AG04450 (cell line): Measurements from ENCODE around the gene ADPRHL1. TPM values are rescaled to one million over a fixed set of nuclear protein-coding genes. Genes with fewer than 3 reads are reported as not detected.

Experiments
- CTCF ChIA-PET: fragments of 300-600, 350-600 bp; formaldehyde crosslinking; extraction: SDS; loops from one replicate; lab custom pipeline; 2022; ENCODE audit warnings: antibody characterized with exemption, inconsistent platforms; lab: Charles Lee
- POLR2A ChIA-PET: fragments of 350-600 bp; formaldehyde crosslinking; extraction: SDS; loops from one replicate; lab custom pipeline; 2021; ENCODE audit warnings: antibody characterized with exemption, inconsistent platforms; lab: Yijun Ruan, JAX
- DNase-seq: peaks from one replicate; pipeline ENCODE4 v3.0.0-alpha.2; 2011; ENCODE audit warnings: low read depth, low spot score
- H3K27ac ChIP-seq: one replicate; pipeline ENCODE4 v1.5.1; 2012; ENCODE audit warnings: low read depth, low read length, control low read depth
- H3K27me3 ChIP-seq: one replicate; pipeline ENCODE4 v1.6.0; 2012; ENCODE audit warnings: low read length; ENCODE audit not compliant: control insufficient read depth, insufficient read depth
- H3K4me3 ChIP-seq: 2 replicates; pipeline ENCODE4 v1.5.1; 2011; ENCODE audit warnings: mild to moderate bottlenecking, low read depth, low read length, control low read depth
- H3K9me3 ChIP-seq: 2 replicates; pipeline ENCODE4 v1.5.1; 2012; ENCODE audit warnings: low read length; ENCODE audit not compliant: control insufficient read depth, insufficient read depth
- polyA plus RNA-seq: library from polyadenylated mRNA; depleted of rRNA; stranded (reverse); fragments of >200 nt; gene quantifications from 2 replicates; pipeline ENCODE4 v1.2.3, GENCODE V29; 2011
- TF ChIP-seq, protein P1 (sequence below): IDR thresholded peaks from 2 replicates; pipeline ENCODE4 v1.5.1; 2011; ENCODE audit warnings: low read depth, low read length, control low read depth, inconsistent platforms

ADPRHL1 gene
- polyA plus RNA-seq, 1 experiment: 0.35 TPM

DNA sequence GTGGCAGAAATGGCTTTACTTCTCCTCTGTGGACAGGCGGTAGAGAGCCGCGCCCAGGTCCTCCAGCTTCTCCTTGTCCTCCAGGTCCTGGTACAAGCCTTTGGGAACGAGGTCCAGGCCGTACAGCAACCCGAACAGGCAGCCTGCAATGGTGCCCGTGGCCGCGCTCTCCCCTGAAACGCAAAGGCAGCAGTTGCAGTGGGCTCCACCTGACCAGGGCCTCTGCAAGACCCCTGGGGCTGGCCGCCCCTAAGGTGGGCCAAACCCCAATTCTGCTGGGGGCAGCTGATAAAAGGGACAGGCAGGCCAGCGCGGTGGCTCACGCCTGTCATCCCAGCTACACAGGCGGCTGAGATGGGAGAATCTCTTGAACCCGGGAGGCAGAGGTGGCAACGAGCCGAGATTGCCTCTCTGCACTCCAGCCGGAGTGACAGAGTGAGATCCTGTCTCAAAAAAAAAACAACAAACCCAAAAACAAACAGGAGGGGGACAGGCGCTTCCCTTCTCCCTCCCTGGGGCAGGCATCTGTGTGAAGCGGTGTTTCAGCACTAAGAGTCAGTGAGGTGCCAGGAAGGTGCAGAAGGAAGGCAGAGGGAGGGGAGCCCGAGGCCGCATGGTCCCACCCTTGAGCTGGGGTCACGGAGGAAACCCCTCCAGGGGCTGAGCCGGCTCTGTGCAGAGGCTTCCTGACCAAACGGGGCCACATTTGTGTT is 30.3 kb downstream of the ADPRHL1 start:
- POLR2A ChIA-PET: no interaction called here
- CTCF ChIA-PET: no interaction called here

GRCh38 chr13:113421673-113422270 is 31.5 kb downstream of the ADPRHL1 start:
- Histone ChIP-seq H3K9me3 (peaks cover 4% of the 10 kb centered on the region; the same call in 1 of the 2 replicates), H3K27me3 (peaks cover 5% of the 10 kb centered on the region), H3K27ac (peak overlapping the region; percentile 39), H3K4me3 (no peak overlapping the region)
- ChIA-PET POLR2A (no interaction called here), CTCF (no interaction called here)
- DNase-seq: peak; percentile 13
- TF ChIP-seq, protein P1, sequence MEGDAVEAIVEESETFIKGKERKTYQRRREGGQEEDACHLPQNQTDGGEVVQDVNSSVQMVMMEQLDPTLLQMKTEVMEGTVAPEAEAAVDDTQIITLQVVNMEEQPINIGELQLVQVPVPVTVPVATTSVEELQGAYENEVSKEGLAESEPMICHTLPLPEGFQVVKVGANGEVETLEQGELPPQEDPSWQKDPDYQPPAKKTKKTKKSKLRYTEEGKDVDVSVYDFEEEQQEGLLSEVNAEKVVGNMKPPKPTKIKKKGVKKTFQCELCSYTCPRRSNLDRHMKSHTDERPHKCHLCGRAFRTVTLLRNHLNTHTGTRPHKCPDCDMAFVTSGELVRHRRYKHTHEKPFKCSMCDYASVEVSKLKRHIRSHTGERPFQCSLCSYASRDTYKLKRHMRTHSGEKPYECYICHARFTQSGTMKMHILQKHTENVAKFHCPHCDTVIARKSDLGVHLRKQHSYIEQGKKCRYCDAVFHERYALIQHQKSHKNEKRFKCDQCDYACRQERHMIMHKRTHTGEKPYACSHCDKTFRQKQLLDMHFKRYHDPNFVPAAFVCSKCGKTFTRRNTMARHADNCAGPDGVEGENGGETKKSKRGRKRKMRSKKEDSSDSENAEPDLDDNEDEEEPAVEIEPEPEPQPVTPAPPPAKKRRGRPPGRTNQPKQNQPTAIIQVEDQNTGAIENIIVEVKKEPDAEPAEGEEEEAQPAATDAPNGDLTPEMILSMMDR: no peak

More for the DNA sequence above, 30.3 kb downstream of the ADPRHL1 start:
- Histone ChIP-seq H3K9me3 (peaks cover 4% of the 10 kb centered on the region; the same call in 1 of the 2 replicates), H3K27ac (no peak overlapping the region), H3K4me3 (no peak overlapping the region), H3K27me3 (no peaks in the 10 kb centered on the region)
- DNase-seq: no peak
- TF ChIP-seq, protein P1: no peak

DNA sequence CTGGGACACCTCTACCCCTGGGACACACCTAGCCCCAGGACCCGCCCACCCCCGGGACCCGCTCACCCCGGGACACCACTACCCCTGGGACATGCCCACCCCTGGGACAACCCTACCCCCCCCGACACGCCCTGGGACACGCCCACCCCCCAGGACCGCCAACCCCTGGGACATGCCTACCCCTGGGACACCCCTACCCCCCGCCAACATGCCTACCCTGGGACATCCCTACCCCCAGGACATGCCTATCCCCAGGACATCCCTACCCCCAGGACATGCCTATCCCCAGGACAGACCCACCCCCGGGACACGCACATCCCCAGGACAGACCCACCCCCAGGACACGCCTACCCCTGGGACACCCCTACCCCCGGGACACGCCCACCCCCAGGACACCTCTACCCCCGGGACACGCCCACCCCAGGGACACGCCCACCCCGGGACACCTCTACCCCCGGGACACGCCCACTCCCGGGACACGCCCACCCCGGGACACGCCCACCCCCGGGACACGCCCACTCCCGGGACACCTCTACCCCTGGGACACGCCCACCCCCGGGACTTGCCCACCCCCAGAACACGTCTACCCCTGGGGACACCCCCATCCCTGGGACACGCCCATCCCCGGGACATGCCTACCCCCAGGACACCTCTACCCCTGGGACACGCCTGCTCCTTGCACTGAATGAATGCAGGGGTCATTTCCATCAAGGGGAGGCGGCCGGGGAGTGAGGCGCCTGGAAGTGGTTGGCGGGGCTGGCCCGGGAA is 32.3 kb downstream of the ADPRHL1 start:
- Histone ChIP-seq H3K27me3 (peaks cover 7% of the 10 kb centered on the region), H3K9me3 (no peaks in the 10 kb centered on the region), H3K4me3 (no peak overlapping the region), H3K27ac (peak overlapping the region; percentile 39)
- no peak for DNase-seq
- TF ChIP-seq, protein P1: no peak
- ChIA-PET CTCF (no interaction called here), POLR2A (no interaction called here)

- Histone ChIP-seq H3K9me3 (no peaks in the 10 kb centered on the region), H3K27ac (no peak overlapping the region), H3K27me3 (peaks cover 7% of the 10 kb centered on the region), H3K4me3 (no peak overlapping the region)
- DNase-seq: no peak
- ChIA-PET CTCF (no interaction called here), POLR2A (no interaction called here)
- TF ChIP-seq, protein P1: no peak
Observed at GRCh38 chr13:113420232-113420631, 33.1 kb downstream of the ADPRHL1 start.
